Calu3 (cell line): Measurements from ENCODE around the gene FAM81A. TPM values are rescaled to one million over a fixed set of nuclear protein-coding genes. Genes with fewer than 3 reads are reported as not detected.

Source experiments
- BruUV-seq: library from RNA; stranded (reverse); fragments of 400-500 nt; replicated peaks from 2 replicates; lab custom pipeline; 2021; lab: Mats Ljungman, UMichigan
- CTCF ChIA-PET: fragments of 300-600 bp; sonication (Branson Sonifier 250); formaldehyde crosslinking; loops from one replicate; lab custom pipeline; 2022; ENCODE audit warnings: antibody characterized with exemption; lab: Charles Lee
- DNase-seq: peaks from one replicate; pipeline ENCODE4 v3.0.0; 2022
- H3K27ac Mint-ChIP-seq: one replicate; pipeline ENCODE4 v1.8.0; 2022; ENCODE audit warnings: mixed read lengths; ENCODE audit not compliant: unreplicated experiment
- H3K27me3 Mint-ChIP-seq: one replicate; pipeline ENCODE4 v1.8.0; 2022; ENCODE audit warnings: mixed read lengths; ENCODE audit not compliant: unreplicated experiment
- H3K36me3 Mint-ChIP-seq: one replicate; pipeline ENCODE4 v1.8.0; 2022; ENCODE audit warnings: mild to moderate bottlenecking, moderate library complexity, mixed read lengths; ENCODE audit not compliant: insufficient read depth, unreplicated experiment
- H3K4me1 Mint-ChIP-seq: one replicate; pipeline ENCODE4 v1.8.0; 2022; ENCODE audit warnings: mild to moderate bottlenecking, low read depth, mixed read lengths; ENCODE audit not compliant: unreplicated experiment
- H3K4me3 Mint-ChIP-seq: one replicate; pipeline ENCODE4 v1.8.0; 2022; ENCODE audit warnings: mild to moderate bottlenecking, low read depth, moderate library complexity, mixed read lengths; ENCODE audit not compliant: unreplicated experiment
- H3K9me3 Mint-ChIP-seq: one replicate; pipeline ENCODE4 v1.8.0; 2022; ENCODE audit warnings: low read depth, mixed read lengths; ENCODE audit not compliant: unreplicated experiment
- intact Hi-C: fragments of 100-400 bp; cut with micrococcal nuclease; formaldehyde crosslinking; loops from one replicate; pipeline ENCODE4 v1.10.0; 2022; ENCODE audit not compliant: unreplicated experiment
- total RNA-seq: library from RNA; stranded (reverse); gene quantifications from 2 replicates; pipeline ENCODE4 v1.2.3, GENCODE V29; 2022
- TF ChIP-seq, protein P1 (sequence below): fragments of 200-600 bp; IDR thresholded peaks from one replicate; pipeline ENCODE4 v1.8.0; 2022; ENCODE audit warnings: antibody characterized with exemption; ENCODE audit not compliant: unreplicated experiment

FAM81A gene
- total RNA-seq, 1 experiment from 2014 or later, result 16.0 TPM

DNA sequence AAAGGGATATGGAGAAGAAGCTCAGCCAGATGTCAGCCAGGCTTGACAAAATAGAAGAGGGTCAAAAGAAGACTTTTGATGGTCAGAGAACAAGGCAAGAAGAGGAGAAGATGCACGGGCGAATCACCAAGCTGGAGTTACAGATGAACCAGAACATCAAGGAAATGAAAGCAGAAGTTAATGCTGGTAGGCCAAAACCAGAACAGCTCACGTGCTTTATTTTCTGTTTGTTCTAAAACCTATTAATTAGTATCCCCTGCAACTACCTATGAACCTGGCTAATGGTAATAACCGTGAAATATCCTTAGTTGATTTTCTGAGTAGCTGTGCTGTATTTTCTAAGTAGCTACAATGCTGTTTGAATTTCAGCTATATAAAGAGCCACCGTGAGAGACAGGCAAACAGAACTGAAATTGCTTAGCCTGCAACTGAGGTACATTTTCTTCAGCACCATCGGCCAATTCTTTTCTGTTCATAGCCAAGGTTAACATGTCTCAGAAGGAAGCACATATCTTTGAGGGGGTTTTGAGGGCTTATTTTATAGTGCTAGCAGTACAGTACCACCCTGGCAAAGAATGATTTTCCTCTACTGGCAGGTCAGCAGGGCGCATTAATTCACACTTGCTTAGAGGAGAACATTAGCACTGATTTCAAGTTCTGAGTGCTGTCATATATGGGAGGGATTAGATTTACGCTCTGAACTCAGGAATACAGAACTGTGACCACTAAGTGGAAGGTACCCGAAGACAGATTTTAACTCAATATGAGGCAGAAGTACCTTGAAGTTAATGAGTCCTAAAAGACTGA lies 78.9 kb downstream of the FAM81A start:
- no TSS peak for BruUV-seq
- TF ChIP-seq, protein P1, sequence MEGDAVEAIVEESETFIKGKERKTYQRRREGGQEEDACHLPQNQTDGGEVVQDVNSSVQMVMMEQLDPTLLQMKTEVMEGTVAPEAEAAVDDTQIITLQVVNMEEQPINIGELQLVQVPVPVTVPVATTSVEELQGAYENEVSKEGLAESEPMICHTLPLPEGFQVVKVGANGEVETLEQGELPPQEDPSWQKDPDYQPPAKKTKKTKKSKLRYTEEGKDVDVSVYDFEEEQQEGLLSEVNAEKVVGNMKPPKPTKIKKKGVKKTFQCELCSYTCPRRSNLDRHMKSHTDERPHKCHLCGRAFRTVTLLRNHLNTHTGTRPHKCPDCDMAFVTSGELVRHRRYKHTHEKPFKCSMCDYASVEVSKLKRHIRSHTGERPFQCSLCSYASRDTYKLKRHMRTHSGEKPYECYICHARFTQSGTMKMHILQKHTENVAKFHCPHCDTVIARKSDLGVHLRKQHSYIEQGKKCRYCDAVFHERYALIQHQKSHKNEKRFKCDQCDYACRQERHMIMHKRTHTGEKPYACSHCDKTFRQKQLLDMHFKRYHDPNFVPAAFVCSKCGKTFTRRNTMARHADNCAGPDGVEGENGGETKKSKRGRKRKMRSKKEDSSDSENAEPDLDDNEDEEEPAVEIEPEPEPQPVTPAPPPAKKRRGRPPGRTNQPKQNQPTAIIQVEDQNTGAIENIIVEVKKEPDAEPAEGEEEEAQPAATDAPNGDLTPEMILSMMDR, result no peak
- no peaks in the 10 kb centered on the region for H3K27me3 Mint-ChIP-seq
- no peaks in the 10 kb centered on the region for H3K9me3 Mint-ChIP-seq
- no peak for DNase-seq
- no peaks in the 10 kb centered on the region for H3K36me3 Mint-ChIP-seq
- H3K4me3 Mint-ChIP-seq, result no peak overlapping the region
- CTCF ChIA-PET, result interaction anchor here (1.3 kb wide), 1 partner anchor 12 kb away, joined by 6 read pairs; no protein-coding TSS in a partner anchor
- no peak overlapping the region for H3K27ac Mint-ChIP-seq
- intact Hi-C loops, result no loop called here
- no peaks in the 10 kb centered on the region for H3K4me1 Mint-ChIP-seq

DNA sequence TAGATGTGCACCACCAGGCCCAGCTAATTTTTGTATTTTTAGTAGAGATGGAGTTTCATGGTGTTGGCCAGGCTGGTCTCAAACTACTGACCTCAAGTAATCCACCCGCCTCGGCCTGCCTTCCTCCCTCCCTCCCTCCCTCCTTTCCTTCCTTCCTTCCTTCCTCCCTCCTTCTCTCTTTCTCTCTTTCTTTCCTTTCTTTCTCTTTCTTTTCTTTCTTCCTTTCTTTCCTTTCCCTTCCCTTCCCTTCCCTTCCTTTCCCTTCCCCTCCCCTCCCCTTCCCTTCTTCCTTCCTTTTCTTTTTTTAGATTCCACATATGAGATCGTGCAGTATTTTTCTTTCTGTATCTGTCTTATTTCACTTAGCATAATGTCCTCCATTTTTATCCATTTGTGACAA lies 81.3 kb downstream of the FAM81A start:
- TF ChIP-seq, protein P1, result no peak
- no peaks in the 10 kb centered on the region for H3K27me3 Mint-ChIP-seq
- BruUV-seq, result no TSS peak
- no peaks in the 10 kb centered on the region for H3K9me3 Mint-ChIP-seq
- DNase-seq, result no peak
- intact Hi-C loops, result no loop called here
- CTCF ChIA-PET, result interaction anchor here (1.4 kb wide), 1 partner anchor 10 kb away, joined by 4 read pairs; no protein-coding TSS in a partner anchor
- no peak overlapping the region for H3K27ac Mint-ChIP-seq
- H3K4me3 Mint-ChIP-seq, result no peak overlapping the region
- H3K36me3 Mint-ChIP-seq, result no peaks in the 10 kb centered on the region
- no peaks in the 10 kb centered on the region for H3K4me1 Mint-ChIP-seq

DNA sequence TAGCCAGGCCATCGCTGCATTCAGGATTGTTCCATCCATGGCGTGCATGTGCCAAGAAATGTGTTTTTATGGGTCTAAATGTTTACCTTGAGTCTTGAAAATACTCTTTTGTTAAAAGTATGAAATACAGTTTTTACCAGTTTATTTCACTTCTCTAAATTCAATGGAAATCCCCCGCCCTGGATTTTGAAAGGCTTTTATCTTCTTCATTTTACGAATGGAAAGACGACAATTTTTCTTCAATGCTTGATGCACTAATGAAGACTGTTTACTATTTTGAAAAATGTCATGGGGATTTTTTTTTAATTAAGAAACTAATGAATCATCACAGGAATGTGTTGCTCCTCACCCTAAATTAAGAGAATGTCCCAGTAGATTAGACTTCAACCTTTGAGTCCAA lies 83.5 kb downstream of the FAM81A start:
- Mint-ChIP-seq H3K36me3 (no peaks in the 10 kb centered on the region), H3K27ac (no peak overlapping the region), H3K27me3 (no peaks in the 10 kb centered on the region), H3K9me3 (no peaks in the 10 kb centered on the region), H3K4me1 (no peaks in the 10 kb centered on the region), H3K4me3 (no peak overlapping the region)
- DNase-seq, result no peak
- no TSS peak for BruUV-seq
- TF ChIP-seq, protein P1, result no peak
- intact Hi-C loops, result no loop called here
- CTCF ChIA-PET, result no interaction called here

DNA sequence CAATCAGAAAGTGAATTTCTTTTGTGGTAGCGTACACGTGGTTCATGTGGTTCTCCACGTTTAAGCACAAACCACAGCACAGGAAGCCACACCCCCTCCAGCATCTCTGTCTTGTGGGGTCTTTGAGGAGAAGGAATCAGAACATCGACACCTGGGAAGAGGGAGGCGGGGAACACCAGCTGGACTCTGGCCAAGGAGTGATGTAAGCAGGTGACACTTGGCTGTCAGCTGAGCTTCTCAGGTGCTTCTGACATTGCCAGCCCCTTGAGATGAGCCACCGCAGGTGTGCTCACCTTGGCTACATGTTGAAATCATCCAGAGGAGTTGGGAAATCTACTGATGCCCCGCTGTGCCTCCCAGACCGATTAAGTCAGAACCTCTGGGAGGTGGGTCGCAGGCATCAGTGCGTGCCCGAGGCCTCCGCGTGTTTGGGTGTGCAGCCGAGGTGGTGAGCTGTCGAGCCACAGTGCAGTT lies 85.0 kb downstream of the FAM81A start:
- no peak for DNase-seq
- no TSS peak for BruUV-seq
- TF ChIP-seq, protein P1, result no peak
- Mint-ChIP-seq H3K27me3 (no peaks in the 10 kb centered on the region), H3K9me3 (no peaks in the 10 kb centered on the region), H3K36me3 (no peaks in the 10 kb centered on the region), H3K4me3 (no peak overlapping the region), H3K27ac (no peak overlapping the region), H3K4me1 (no peaks in the 10 kb centered on the region)
- intact Hi-C loops, result no loop called here
- CTCF ChIA-PET, result no interaction called here
